HG03354 (cell line): ENCODE results near the gene ECEL1.
"Not testable (repeated sequence)": the region's sequence is repeated elsewhere in the genome, so short reads cannot be mapped to it uniquely, and the experiment has no call there.

Source experiments
- ATAC-seq: cut with Tn5 transposase; IDR thresholded peaks from one replicate; pipeline ENCODE4 v1.9.1; 2021; ENCODE audit warnings: mild to moderate bottlenecking; ENCODE audit not compliant: unreplicated experiment, poor library complexity, severe bottlenecking

ECEL1 gene

GRCh38 chr2:232465061-232465460 lies 22.6 kb downstream of the ECEL1 start:
- ATAC-seq, result no peak

GRCh38 chr2:232464544-232464885 lies 23.1 kb downstream of the ECEL1 start:
- ATAC-seq, result no peak

DNA sequence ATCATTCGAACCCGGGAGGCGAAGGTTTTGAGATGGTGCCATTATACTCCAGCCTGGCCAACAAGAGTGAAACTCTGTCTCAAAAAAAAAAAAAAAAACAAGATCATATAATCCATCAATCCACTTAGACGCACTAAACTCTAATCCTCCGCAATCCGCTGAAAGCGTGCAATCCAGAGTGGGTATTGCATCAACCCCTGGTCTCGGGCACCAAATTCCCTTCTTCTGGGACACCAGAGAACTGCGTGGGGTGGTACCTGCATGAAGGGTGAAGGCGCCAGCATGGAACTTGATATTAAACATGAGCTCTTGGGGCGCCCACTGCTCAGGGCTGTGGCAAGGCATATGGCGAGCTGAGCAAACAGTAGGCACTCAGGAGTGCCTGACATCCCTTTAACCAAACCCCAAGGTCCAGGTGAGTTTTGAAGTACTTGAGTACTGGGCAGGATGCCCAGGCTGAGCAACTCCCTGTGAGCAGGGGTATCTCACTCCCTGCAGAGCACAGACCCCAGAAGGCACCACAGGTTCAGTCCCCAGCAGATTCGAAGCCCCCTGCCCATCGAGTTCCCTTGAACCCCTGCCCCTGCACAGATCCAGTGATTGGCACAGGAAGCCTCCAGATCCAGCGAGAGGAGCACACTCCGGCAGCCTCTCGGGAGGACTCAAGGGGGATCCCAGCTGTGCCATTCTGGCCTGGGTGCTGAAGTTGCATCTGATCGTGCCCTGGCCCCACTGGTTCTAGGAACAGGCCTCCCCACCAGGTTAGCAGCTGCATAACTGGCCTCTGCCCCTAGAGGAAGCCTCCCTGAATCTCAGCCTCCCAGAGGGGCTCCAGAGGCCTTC lies 23.7 kb downstream of the ECEL1 start:
- ATAC-seq, result no peak

- ATAC-seq, result no peak
These were observed 27.5 kb downstream of the ECEL1 start for GRCh38 chr2:232460171-232460570.

DNA sequence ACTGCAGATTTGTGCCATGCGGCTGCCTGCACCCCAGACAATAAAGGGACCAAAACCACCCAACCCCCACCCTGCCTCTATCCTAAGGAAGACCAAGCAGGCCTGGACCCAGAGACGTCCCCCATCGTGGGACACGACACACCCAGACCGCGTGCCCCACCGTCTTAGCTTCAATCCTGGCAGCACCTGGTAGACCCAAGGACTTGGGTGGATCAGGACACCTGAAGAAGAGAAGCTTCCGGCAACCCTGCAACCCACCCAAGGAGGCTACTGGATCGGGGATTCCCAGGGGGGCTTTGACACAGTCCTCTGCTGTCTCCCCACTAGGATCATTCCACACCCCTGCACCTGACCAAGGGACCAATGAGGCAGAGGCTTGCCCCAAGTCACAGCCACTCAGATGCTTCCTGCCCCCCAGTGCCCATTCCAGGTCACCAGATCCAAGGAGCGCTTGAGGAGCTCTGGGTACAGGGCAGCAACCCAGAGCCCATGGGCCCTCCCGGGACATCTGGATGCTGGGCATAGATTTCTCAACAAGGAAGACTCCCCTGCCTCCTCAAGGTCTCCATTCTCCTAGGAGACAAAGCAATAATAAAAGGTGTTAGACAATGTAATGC lies 28.1 kb downstream of the ECEL1 start:
- no peak for ATAC-seq

DNA sequence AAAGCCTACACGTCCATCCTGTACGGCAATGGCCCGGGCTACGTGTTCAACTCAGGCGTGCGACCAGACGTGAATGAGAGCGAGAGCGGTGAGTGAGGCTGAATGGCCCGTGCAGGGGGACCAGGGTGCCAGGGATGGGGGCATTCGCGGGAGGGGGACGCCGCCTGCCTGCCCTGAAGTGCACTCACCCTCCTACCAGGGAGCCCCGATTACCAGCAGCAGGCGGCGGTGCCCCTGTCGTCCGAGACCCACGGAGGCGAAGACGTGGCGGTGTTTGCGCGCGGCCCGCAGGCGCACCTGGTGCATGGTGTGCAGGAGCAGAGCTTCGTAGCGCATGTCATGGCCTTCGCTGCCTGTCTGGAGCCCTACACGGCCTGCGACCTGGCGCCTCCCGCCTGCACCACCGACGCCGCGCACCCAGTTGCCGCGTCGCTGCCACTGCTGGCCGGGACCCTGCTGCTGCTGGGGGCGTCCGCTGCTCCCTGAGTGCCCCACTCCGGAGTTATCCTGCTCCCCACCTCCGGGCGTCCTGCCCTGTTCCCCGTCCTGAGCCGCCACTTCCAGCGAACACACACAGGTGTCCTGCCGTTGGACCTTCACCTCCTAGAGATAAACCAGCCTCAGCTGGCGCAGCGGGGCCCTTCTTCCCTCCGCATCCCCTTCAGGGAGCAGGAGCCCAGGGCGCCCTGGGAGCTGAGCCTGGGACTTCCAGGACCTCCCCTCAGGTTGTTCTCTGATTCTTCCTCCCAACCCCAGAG lies 28.8 kb downstream of the ECEL1 start:
- no peak for ATAC-seq

DNA sequence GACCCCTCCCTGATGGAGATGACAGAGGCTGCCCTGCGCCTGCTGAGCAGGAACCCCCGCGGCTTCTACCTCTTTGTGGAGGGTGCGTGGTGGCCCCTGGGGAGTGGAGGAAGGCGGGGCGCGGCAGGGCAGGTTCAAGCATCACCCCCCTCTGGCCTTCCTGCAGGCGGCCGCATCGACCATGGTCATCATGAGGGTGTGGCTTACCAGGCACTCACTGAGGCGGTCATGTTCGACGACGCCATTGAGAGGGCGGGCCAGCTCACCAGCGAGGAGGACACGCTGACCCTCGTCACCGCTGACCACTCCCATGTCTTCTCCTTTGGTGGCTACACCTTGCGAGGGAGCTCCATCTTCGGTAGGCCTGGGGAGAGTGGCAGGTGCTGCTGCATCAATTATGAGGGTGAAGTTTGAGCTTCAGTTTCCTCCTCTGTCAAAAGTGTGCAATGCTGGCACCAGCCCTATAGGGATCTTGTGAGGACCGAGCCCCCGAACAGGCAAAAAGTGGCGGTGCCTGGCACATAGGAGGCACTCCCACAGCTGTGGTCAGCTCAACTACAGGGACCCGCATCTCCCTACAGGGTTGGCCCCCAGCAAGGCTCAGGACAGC lies 29.5 kb downstream of the ECEL1 start:
- no peak for ATAC-seq

GRCh38 chr2:232457121-232458011 lies 30.3 kb downstream of the ECEL1 start:
- ATAC-seq, result no peak

GRCh38 chr2:232456296-232457120 lies 31.1 kb downstream of the ECEL1 start:
- ATAC-seq, result no peak

GRCh38 chr2:232455426-232456255 lies 32.0 kb downstream of the ECEL1 start, which contains the start of gene ALPI:
TSS of gene ALPI (plus strand) at chr2:232456153. CDS start at chr2:232456200, 47 bp downstream.
- ATAC-seq, result no peak

DNA sequence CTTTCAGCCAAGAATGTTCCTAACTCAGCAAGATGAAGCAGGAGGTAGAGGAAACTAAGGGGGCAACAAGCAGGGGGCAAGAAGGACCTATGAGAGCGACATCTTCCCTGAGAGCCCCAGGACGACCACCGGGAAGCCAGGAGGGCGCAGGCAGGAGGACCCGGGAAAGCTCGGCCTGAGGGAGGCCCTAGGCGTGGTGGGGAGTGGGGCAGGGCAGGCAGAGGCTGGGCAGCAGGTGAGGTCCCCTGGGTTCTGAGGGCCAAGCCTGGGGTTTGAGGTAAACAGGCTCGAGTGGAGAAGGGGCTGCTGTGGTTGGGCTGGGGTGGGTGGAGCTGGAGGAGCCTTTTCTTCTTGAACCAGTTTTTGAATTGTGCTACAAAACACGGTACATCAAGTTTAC lies 33.0 kb downstream of the ECEL1 start:
- no peak for ATAC-seq

DNA sequence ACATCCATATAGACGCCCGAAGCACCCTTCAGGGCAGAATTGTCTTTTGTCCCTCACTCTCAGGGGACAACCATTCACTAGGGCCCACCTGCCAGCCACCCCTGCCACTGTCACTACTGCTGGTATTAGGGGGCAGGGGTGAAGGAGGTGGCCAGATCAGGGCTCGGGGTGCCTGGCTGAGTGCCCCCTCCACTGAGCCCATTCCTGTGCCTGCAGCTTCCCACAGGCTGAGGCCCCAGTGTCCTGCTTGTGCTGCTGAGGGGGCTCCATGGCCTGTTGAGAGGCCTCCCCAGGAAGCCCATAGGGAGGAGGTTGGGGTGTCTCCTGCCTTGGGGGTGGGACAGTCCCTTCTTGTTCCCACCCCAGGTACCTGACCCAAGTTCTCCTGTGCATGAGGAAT lies 36.0 kb downstream of the ECEL1 start:
- ATAC-seq, result not testable (repeated sequence)

GRCh38 chr2:232449964-232450363 lies 37.7 kb downstream of the ECEL1 start:
- no peak for ATAC-seq

- ATAC-seq, result no peak
These were observed 39.3 kb downstream of the ECEL1 start for GRCh38 chr2:232448304-232448690.

- ATAC-seq, result no peak
These were observed 39.9 kb downstream of the ECEL1 start for GRCh38 chr2:232447638-232448303.

- ATAC-seq, result no peak
These were observed 40.5 kb downstream of the ECEL1 start for GRCh38 chr2:232447091-232447620.

- ATAC-seq, result not testable (repeated sequence)
These were observed 41.3 kb downstream of the ECEL1 start for GRCh38 chr2:232446266-232446777.
